PC-3 (cell line): ENCODE results near the gene NR1I3. TPM values are rescaled to one million over a fixed set of nuclear protein-coding genes. Genes with fewer than 3 reads are reported as not detected.

Experiments
- ATAC-seq: fragments of 200-7000 bp; cut with Tn5 transposase; 2 replicates; pipeline ENCODE4 v1.9.1; 2020; ENCODE audit warnings: mild to moderate bottlenecking, moderate library complexity
- BruUV-seq: library from RNA; stranded (reverse); fragments of 400-500 nt; replicated peaks from 2 replicates; lab custom pipeline; 2021; lab: Mats Ljungman, UMichigan
- CTCF ChIA-PET: fragments of 300-600 bp; sonication (Branson Sonifier 250); formaldehyde crosslinking; loops from one replicate; lab custom pipeline; 2022; ENCODE audit warnings: antibody characterized with exemption; lab: Charles Lee
- POLR2A ChIA-PET: fragments of 300-600 bp; sonication (Branson Sonifier 250); formaldehyde crosslinking; loops from one replicate; lab custom pipeline; 2022; ENCODE audit warnings: antibody characterized with exemption; ENCODE audit not compliant: unreplicated experiment; lab: Charles Lee
- DNase-seq: peaks from one replicate; pipeline ENCODE4 v3.0.0-alpha.2; 2015
- H2AFZ ChIP-seq: fragments of 300-600 bp; sonication (generic); 2 replicates; pipeline ENCODE4 v1.6.0; 2016; ENCODE audit warnings: antibody characterized with exemption, low read length
- H3F3A ChIP-seq: fragments of 300-600 bp; sonication (generic); one replicate; pipeline ENCODE4 v1.6.0; 2017; ENCODE audit warnings: antibody characterized with exemption, low read length, control low read depth, mild to moderate bottlenecking; ENCODE audit not compliant: unreplicated experiment
- H3K27ac ChIP-seq: fragments of 300-600 bp; sonication (generic); 2 replicates; pipeline ENCODE4 v1.5.1; 2016; ENCODE audit warnings: mild to moderate bottlenecking, low read length
- H3K27me3 ChIP-seq: fragments of 300-600 bp; sonication (generic); 2 replicates; pipeline ENCODE4 v1.6.1; 2016; ENCODE audit warnings: low read length, mixed read lengths
- H3K36me3 ChIP-seq: fragments of 300-600 bp; sonication (generic); 2 replicates; pipeline ENCODE4 v1.6.1; 2016; ENCODE audit warnings: low read depth, mixed run types, low read length, mixed read lengths
- H3K4me1 ChIP-seq: fragments of 300-600 bp; sonication (generic); 2 replicates; pipeline ENCODE4 v1.5.1; 2016; ENCODE audit warnings: low read length; ENCODE audit not compliant: insufficient read depth
- H3K4me2 ChIP-seq: fragments of 300-600 bp; sonication (generic); 2 replicates; pipeline ENCODE4 v1.6.0; 2016; ENCODE audit warnings: low read length
- H3K4me3 ChIP-seq: fragments of 300-600 bp; sonication (generic); 2 replicates; pipeline ENCODE4 v1.5.1; 2016; ENCODE audit warnings: mild to moderate bottlenecking, low read length, mixed read lengths
- H3K79me2 ChIP-seq: fragments of 300-600 bp; sonication (generic); 2 replicates; pipeline ENCODE4 v1.6.1; 2017; ENCODE audit warnings: low read length, mixed read lengths
- H3K9ac ChIP-seq: fragments of 300-600 bp; sonication (generic); 2 replicates; pipeline ENCODE4 v1.6.0; 2016; ENCODE audit warnings: mild to moderate bottlenecking, low read length
- H3K9me2 ChIP-seq: fragments of 300-600 bp; sonication (generic); replicated peaks from 2 replicates; pipeline ENCODE4 v1.6.1; 2016; ENCODE audit warnings: mixed run types, low read length, mixed read lengths
- H3K9me3 ChIP-seq: fragments of 300-600 bp; sonication (generic); 2 replicates; pipeline ENCODE4 v1.6.1; 2016; ENCODE audit warnings: low read length, mixed read lengths
- H4K20me1 ChIP-seq: fragments of 300-600 bp; sonication (generic); 2 replicates; pipeline ENCODE4 v1.6.1; 2016; ENCODE audit warnings: low read length, mixed read lengths
- CTCF ChIP-seq: fragments of 300-600 bp; sonication (generic); conservative IDR thresholded peaks from 2 replicates; pipeline ENCODE4 v1.5.1; 2017; ENCODE audit warnings: antibody characterized with exemption, low read depth, mild to moderate bottlenecking, low read length
- EZH2 ChIP-seq: fragments of 300-600 bp; sonication (generic); IDR thresholded peaks from one replicate; pipeline ENCODE4 v1.6.1; 2017; ENCODE audit warnings: antibody characterized with exemption, mild to moderate bottlenecking, low read length; ENCODE audit not compliant: unreplicated experiment
- EZH2phosphoT487 ChIP-seq: fragments of 300-600 bp; sonication (generic); IDR thresholded peaks from 2 replicates; pipeline ENCODE4 v1.6.1; 2018; ENCODE audit warnings: mild to moderate bottlenecking, antibody characterized with exemption, low read length, borderline replicate concordance
- intact Hi-C: fragments of 100-400 bp; cut with micrococcal nuclease; formaldehyde crosslinking; loops from 2 replicates; pipeline ENCODE4 v1.9.0; 2023
- total RNA-seq: library from RNA; depleted of rRNA; stranded (reverse); fragments of >200 nt; gene quantifications from 2 replicates; pipeline ENCODE4 v1.2.3, GENCODE V29; 2014

Gene NR1I3
- total RNA-seq, 1 experiment from 2014 or later = not detected

GRCh38 chr1:161190962-161191521 is 47.0 kb downstream of the NR1I3 start:
- Histone ChIP-seq H3K4me1 (no peaks in the 10 kb centered on the region), H3K4me3 (no peak overlapping the region), H3K9me2 (no peaks in the 10 kb centered on the region), H3K27me3 (no peaks in the 10 kb centered on the region), H3K36me3 (no peaks in the 10 kb centered on the region), H3K9ac (no peak overlapping the region), H3K27ac (no peak overlapping the region), H2AFZ (no peak overlapping the region), H3K79me2 (no peaks in the 10 kb centered on the region), H3K4me2 (no peak overlapping the region), H4K20me1 (no peaks in the 10 kb centered on the region), H3F3A (no peaks in the 10 kb centered on the region), H3K9me3 (no peaks in the 10 kb centered on the region)
- no peak for ATAC-seq
- no peak for DNase-seq
- intact Hi-C loops = no loop called here
- ChIA-PET CTCF (interaction anchor here (0.6 to 1.2 kb wide), 2 partner anchors 9 to 53 kb away, joined by 3 to 16 read pairs; no protein-coding TSS in a partner anchor), POLR2A (interaction anchor here (0.6 kb wide), 1 partner anchor 14 kb away, joined by 3 read pairs; no protein-coding TSS in a partner anchor)
- TF ChIP-seq EZH2 (no peak), CTCF (no peak), EZH2phosphoT487 (no peak)
- no TSS peak for BruUV-seq

GRCh38 chr1:161189036-161189435 is 49.0 kb downstream of the NR1I3 start:
- H3K36me3 ChIP-seq = no peaks in the 10 kb centered on the region
- CTCF ChIA-PET = no interaction called here
- H3K9me3 ChIP-seq = no peaks in the 10 kb centered on the region
- no TSS peak for BruUV-seq
- DNase-seq = no peak
- H4K20me1 ChIP-seq = no peaks in the 10 kb centered on the region
- ATAC-seq = no peak
- no peak overlapping the region for H3K4me3 ChIP-seq
- intact Hi-C loops = loop anchor here (10.0 kb wide), 1 partner anchor 556 kb away; the partner anchor contains the start of gene DUSP12
- no peaks in the 10 kb centered on the region for H3K79me2 ChIP-seq
- H3K9me2 ChIP-seq = no peaks in the 10 kb centered on the region
- no peak overlapping the region for H2AFZ ChIP-seq
- no peak overlapping the region for H3K4me2 ChIP-seq
- POLR2A ChIA-PET = interaction anchor here (0.5 kb wide), 1 partner anchor 10 kb away, joined by 4 read pairs; no protein-coding TSS in a partner anchor
- H3K4me1 ChIP-seq = no peaks in the 10 kb centered on the region
- no peak overlapping the region for H3K27ac ChIP-seq
- H3K27me3 ChIP-seq = no peaks in the 10 kb centered on the region
- no peak overlapping the region for H3K9ac ChIP-seq
- TF ChIP-seq EZH2 (no peak), CTCF (no peak), EZH2phosphoT487 (no peak)
- no peaks in the 10 kb centered on the region for H3F3A ChIP-seq

GRCh38 chr1:161188381-161188780 is 49.6 kb downstream of the NR1I3 start:
- TF ChIP-seq EZH2phosphoT487 = no peak
- TF ChIP-seq EZH2 = no peak
- no peak for TF ChIP-seq CTCF
- Histone ChIP-seq H3K79me2 (no peaks in the 10 kb centered on the region), H3K4me1 (no peaks in the 10 kb centered on the region), H3F3A (no peaks in the 10 kb centered on the region), H4K20me1 (no peaks in the 10 kb centered on the region), H3K4me2 (no peak overlapping the region), H2AFZ (no peak overlapping the region), H3K9me2 (no peaks in the 10 kb centered on the region), H3K9ac (no peak overlapping the region), H3K27me3 (no peaks in the 10 kb centered on the region), H3K9me3 (no peaks in the 10 kb centered on the region), H3K27ac (no peak overlapping the region), H3K36me3 (no peaks in the 10 kb centered on the region), H3K4me3 (no peak overlapping the region)
- intact Hi-C loops = loop anchor here (10.0 kb wide), 1 partner anchor 556 kb away; the partner anchor contains the start of gene DUSP12
- DNase-seq = no peak
- ChIA-PET CTCF (no interaction called here), POLR2A (no interaction called here)
- no TSS peak for BruUV-seq
- ATAC-seq = no peak
